ENCODE results near the gene TMEM176A.
"Not testable (repeated sequence)": the region's sequence is repeated elsewhere in the genome, so short reads cannot be mapped to it uniquely, and the experiment has no call there.

TMEM176A gene, protein sequence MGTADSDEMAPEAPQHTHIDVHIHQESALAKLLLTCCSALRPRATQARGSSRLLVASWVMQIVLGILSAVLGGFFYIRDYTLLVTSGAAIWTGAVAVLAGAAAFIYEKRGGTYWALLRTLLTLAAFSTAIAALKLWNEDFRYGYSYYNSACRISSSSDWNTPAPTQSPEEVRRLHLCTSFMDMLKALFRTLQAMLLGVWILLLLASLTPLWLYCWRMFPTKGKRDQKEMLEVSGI

GRCh38 chr7:150800581-150801241 is at the start of gene TMEM176A:
TSS of gene TMEM176A (plus strand) at chr7:150800769. CDS start at chr7:150801551, 782 bp downstream.
- DNase-seq: no peak

GRCh38 chr7:150751702-150752101 is 48.9 kb upstream of the TMEM176A start:
- no peak for DNase-seq

- no peak for DNase-seq
These were observed 47.3 kb upstream of the TMEM176A start for GRCh38 chr7:150753239-150753638.

- DNase-seq: no peak
These were observed 46.6 kb upstream of the TMEM176A start for GRCh38 chr7:150753826-150754603.

DNA sequence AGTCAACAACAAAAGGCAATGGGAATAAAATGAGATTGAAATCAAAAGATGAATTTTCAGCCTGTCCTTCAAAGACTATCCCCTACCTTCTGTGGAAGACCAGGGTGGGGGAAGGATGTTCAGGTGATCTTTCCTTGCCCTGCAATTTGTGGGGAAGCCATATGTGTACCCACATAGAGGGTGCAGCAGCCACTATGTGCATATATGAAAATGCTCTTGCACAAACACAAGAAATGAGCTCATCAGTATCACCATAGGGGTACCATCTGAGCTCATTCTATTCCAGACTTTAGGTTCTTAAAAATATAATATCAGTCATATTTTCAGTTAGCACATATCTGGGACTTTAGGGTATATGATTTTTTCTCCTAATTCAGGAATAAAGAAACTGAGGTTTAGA is 45.6 kb upstream of the TMEM176A start:
- DNase-seq: no peak

DNA sequence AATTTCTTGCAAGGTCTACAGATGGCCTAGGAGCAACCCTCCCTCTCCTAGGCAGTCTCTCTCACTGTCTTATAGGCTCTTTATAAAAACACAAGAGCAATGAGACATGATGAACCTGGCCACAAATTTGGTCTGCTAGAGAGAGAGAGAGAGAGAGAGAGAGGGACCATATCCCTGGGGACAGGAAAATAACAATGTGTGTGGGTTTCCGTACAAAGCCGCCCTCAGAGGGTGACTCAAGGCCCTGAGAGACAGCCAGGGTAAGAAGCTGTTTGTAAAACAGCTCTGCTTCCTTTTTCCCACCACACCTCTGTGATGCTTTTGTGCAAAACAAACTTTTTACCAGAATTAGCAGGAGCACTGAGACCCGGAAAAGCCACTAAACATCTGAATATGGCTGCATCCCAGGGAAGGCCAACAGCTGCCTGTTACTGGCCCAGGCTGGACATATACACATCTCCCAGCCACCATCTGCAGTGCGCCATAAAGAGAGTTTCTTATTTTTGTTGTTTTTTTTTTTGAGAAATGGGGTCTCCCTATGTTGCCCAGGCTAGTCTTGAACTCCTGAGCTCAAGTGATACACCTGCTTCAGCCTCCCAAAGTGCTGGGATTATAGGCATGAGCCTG is 45.0 kb upstream of the TMEM176A start:
- DNase-seq: no peak

DNA sequence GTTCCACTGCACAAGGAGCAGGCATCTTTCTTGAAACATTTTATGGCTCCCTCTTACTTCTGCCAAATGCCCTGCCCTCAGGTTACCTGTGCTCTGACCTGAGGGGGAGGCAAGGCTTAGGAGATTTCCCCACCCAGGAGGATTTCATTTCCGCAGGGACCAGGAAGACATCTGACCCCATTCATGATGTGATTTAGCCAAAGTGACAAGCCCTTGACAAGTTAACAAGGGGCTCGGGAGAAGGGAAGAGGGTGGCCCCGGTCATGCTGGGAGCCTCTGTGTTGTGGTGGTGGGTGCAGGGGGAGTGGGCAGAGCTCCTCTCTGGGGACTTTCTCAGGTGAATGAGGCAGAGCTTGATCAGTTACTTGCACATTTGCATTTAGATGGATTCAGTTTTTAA is 44.4 kb upstream of the TMEM176A start:
- DNase-seq: no peak

- DNase-seq: no peak
These were observed 43.7 kb upstream of the TMEM176A start for GRCh38 chr7:150756858-150757257.

- no peak for DNase-seq
These were observed 41.1 kb upstream of the TMEM176A start for GRCh38 chr7:150759479-150759878.

GRCh38 chr7:150766334-150766709 is 34.2 kb upstream of the TMEM176A start:
- no peak for DNase-seq

DNA sequence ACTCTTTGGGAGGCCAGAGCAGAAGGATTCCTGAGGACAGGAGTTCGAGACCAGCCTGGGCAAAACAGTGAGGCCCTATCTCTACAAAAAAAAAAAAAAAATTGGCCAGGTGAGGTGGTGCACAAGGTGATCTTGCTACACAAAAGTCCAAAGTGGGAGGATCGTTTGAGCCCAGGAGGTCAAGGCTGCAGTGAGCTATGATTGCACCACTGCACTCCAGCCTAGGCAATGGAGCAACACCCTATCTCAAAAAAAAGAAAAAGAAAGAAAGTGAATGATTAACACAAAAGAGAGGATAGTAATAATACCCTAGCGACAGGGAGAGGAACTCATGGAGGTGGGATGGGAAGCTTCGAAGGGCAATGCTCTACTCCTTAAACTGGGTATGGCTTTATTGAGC is 30.8 kb upstream of the TMEM176A start:
- DNase-seq: no peak

- not testable (repeated sequence) for DNase-seq
These were observed 26.4 kb upstream of the TMEM176A start for GRCh38 chr7:150774131-150774530.

DNA sequence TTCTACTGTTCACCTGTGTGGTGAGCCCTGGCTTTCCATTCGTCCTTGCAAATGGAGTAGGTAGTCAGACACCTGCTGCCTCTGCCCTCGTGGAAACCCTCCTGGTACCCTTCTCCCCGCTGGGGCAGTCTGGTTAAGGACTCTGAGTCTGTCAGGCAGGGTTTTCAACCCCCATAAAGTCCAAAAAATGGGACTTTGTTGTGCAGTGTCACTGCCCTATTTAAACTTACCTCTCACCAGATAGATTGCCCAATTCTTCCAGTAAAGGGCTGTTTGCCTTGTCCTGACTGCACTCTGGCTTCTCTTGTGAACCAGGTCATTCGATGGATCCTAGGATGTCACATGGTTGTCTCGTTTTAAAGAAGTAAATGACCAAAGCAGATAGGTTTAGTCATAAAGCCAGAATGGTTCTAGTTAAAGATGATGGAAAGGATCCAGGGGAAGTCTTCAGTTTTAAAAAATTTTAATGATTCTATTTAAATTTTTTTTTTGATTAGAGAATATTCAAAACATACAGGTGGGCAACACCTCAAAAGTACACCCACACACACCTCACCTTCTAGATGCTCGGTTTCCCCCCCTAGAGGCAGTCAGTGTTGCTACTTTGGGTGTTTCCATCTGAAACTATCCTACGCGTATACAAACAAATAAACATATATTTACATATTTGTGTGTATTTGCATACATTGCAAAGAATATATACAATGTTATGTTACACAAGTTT is 22.4 kb upstream of the TMEM176A start:
- no peak for DNase-seq

DNA sequence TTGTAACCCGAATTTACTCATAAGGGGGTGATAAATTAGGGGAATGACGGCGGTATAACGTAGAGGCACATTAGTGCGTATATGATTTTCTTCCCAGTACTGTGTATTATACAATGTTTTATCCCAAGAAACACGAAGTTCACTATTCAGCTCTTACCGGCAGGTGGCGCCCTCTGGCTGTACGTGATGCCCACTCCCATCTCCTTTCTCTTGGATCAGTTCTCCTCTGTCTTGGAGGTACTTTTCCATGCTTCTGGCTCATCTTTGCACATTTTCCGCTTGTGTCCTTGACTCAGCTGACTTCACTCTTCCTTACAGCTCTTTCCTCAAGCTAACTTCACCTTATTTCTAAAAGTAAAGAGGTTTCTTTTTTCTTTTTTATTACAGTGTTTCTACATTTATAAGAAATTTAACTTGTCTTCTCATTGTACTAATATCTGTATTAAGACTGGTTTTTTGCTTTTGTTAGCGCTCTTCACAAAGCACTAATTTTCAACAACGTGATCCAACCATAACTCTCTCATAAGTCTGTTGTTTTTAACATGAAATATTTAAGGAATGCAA is 21.7 kb upstream of the TMEM176A start:
- DNase-seq: peak; percentile 14

GRCh38 chr7:150780292-150780691 is 20.3 kb upstream of the TMEM176A start:
- no peak for DNase-seq

DNA sequence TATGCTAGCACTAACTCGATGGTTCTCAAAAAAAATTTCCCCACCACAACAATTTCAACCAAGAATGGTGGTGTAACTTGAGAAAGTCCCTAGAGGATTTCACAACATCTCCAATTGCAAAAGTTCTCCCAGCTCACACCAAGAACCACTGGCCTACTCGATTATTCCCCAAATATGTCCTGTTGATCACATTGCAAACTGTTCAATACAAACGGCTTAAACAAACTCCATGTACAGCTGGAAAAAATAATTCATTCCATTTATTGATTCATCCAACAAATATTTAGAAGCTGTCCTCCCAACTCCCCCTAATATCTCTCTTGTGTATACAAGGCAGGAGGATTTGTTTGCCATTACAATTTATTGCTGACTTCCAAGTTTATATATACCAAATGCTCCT is 19.5 kb upstream of the TMEM176A start:
- no peak for DNase-seq

DNA sequence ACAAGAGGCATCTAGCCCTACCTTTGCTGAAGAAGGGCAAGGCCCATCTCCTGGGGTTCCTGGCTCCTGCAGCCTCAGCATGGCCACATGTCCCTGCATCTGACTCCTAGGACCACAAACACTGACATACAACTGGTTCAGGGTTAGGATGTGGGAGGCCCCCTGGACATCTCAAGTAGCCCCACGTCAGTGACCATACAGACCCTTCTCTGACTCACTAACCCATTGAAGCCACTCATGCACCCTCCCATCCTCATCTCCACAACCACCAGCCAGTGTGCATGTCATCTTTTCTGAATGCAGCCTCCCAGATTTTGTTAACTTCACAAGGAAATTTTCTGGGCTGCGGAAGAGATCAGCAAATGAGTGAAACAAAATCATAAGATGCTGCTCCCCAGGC is 18.6 kb upstream of the TMEM176A start:
- DNase-seq: no peak

GRCh38 chr7:150784120-150784736 is 16.3 kb upstream of the TMEM176A start:
- DNase-seq: no peak

DNA sequence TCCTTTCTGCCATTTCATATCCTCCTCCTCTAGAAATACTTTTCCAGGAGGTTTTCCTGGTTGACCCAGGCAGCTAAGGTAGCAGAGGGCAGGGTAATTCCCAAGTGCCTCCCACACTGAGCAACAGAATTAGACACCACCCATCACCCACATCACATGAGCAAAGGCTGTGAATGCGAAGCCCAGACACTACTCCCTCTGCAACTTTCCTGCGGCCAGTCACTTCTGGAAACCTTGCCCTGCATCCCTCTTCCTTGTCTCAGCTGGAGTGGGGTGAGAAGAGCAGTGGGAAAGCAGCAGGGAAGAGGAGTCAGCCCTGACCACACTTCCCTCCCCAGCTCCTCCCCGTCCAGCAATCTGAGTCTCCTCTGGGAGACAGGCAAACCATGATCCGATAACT is 15.6 kb upstream of the TMEM176A start:
- no peak for DNase-seq

DNA sequence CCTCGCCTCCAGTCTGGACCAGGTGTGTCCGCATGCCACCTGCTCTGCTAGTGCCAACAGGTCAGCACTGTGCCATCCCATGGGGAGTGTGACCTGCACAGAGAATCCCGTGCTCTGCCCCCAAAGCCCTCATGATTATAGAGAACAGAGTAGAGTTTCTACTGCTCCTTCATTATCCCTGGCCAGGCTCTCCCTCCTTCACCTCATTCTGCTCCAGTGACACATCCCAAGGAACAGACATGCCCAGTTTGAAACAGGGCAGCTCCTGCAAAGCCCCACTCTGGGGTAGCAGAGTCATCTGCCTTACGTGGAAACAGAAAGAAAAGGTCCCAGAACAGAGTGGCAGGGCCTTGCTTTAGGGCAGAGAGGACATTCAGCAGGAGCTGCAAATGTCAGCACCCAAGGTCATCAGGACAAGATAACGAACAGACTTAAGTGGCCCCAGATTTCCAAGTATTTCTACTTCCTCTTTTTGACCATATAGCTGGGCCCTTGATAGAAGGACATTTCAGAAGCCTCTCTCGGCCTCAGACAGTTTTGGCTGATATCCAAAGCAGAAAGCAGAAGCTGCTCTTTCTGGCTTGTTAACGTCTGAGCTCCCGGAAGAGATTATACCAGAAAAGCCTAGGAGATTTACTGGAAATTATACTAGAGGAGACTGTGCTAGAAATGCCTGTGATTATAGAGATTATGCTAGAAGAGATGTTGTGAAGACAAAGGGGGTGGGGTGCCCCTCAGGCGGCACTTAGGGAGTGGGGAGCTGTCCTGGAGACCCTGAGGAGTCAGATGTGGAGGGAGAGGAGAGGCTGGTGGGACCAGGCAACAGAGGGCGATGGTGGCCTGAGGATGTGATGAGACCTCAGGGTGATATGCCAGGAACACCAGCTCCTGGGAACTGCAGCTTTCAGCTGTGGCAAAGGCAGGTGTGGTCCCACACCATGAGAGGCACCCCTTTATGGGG is 13.0 kb upstream of the TMEM176A start:
- no peak for DNase-seq
